HL-60 (cell line): ENCODE results near the gene HACD2.

Experiments used
- DNase-seq, 2 experiments: peaks; one replicate each; pipeline ENCODE4 v3.0.0-alpha.2; 2010 to 2020; ENCODE audit warnings: low read depth in 1 of 2, low spot score in 1 of 2
- H3K27ac ChIP-seq: fragments of 250-450 bp; sonication (Bioruptor Pico); replicated peaks from 2 replicates; pipeline ENCODE4 v1.5.1; 2020; ENCODE audit warnings: mild to moderate bottlenecking, moderate library complexity
- H3K27me3 ChIP-seq: fragments of 250-450 bp; sonication (Bioruptor Pico); 2 replicates; pipeline ENCODE4 v1.5.1; 2021; ENCODE audit warnings: mild to moderate bottlenecking, moderate library complexity; ENCODE audit not compliant: insufficient read depth, poor library complexity, severe bottlenecking
- H3K4me3 ChIP-seq: replicated peaks from 2 replicates; pipeline ENCODE4 v1.5.1; 2011; ENCODE audit warnings: mild to moderate bottlenecking, control low read depth, low read length; ENCODE audit not compliant: insufficient read depth
- GABPA ChIP-seq: IDR thresholded peaks from 2 replicates; pipeline ENCODE4 v1.6.1; 2012; ENCODE audit warnings: low read depth
- POLR2AphosphoS5 ChIP-seq: IDR thresholded peaks from 2 replicates; pipeline ENCODE4 v1.6.1; 2012; ENCODE audit warnings: low read depth
- REST ChIP-seq: IDR thresholded peaks from 2 replicates; pipeline ENCODE4 v1.6.1; 2012; ENCODE audit warnings: low read depth; ENCODE audit not compliant: insufficient replicate concordance
- SPI1 ChIP-seq: IDR thresholded peaks from 2 replicates; pipeline ENCODE4 v1.6.1; 2012; ENCODE audit warnings: low read depth, mild to moderate bottlenecking, borderline replicate concordance
- TF ChIP-seq, protein P1 (sequence below): IDR thresholded peaks from one replicate; pipeline ENCODE4 v1.5.1; 2011; ENCODE audit warnings: low read length, control low read depth, inconsistent platforms; ENCODE audit not compliant: insufficient read depth

The HACD2 gene

GRCh38 chr3:123511084-123511483 lies 73.8 kb downstream of the HACD2 start:
- TF ChIP-seq POLR2AphosphoS5, result no peak
- no peak for DNase-seq
- no peaks in the 10 kb centered on the region for H3K27me3 ChIP-seq

DNA sequence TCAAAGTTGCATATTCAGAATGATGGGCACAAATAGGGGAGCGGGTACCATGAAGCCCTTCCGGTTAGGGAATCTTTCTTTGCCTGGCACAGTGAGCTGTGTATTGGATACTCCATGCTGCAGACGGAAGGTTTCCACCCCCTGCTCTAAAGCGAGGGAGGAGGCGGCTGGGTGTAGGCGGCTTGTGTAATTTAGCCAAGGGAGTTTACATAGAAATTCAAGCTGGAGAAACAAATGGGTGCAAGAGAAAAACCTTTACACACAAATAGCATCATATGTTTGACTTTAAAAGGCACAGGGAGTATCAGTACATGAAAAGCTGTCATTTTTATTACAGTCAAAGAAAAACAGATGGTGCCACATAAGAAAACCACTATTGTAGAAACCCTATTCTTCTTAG lies 76.7 kb downstream of the HACD2 start:
- TF ChIP-seq SPI1, result no peak
- TF ChIP-seq GABPA, result no peak
- TF ChIP-seq, protein P1, sequence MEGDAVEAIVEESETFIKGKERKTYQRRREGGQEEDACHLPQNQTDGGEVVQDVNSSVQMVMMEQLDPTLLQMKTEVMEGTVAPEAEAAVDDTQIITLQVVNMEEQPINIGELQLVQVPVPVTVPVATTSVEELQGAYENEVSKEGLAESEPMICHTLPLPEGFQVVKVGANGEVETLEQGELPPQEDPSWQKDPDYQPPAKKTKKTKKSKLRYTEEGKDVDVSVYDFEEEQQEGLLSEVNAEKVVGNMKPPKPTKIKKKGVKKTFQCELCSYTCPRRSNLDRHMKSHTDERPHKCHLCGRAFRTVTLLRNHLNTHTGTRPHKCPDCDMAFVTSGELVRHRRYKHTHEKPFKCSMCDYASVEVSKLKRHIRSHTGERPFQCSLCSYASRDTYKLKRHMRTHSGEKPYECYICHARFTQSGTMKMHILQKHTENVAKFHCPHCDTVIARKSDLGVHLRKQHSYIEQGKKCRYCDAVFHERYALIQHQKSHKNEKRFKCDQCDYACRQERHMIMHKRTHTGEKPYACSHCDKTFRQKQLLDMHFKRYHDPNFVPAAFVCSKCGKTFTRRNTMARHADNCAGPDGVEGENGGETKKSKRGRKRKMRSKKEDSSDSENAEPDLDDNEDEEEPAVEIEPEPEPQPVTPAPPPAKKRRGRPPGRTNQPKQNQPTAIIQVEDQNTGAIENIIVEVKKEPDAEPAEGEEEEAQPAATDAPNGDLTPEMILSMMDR, result no peak
- Histone ChIP-seq H3K4me3 (no peak overlapping the region), H3K27ac (no peak overlapping the region), H3K27me3 (no peaks in the 10 kb centered on the region)
- DNase-seq, result no peak

More at GRCh38 chr3:123511084-123511483, 73.8 kb downstream of the HACD2 start:
- H3K4me3 ChIP-seq, result no peak overlapping the region
- H3K27ac ChIP-seq, result no peak overlapping the region

GRCh38 chr3:123505820-123506219 lies 79.0 kb downstream of the HACD2 start:
- no peak for DNase-seq
- TF ChIP-seq GABPA (no peak), POLR2AphosphoS5 (no peak), SPI1 (no peak)
- TF ChIP-seq, protein P1, result no peak
- no peak overlapping the region for H3K4me3 ChIP-seq
- H3K27ac ChIP-seq, result no peak overlapping the region
- no peaks in the 10 kb centered on the region for H3K27me3 ChIP-seq

DNA sequence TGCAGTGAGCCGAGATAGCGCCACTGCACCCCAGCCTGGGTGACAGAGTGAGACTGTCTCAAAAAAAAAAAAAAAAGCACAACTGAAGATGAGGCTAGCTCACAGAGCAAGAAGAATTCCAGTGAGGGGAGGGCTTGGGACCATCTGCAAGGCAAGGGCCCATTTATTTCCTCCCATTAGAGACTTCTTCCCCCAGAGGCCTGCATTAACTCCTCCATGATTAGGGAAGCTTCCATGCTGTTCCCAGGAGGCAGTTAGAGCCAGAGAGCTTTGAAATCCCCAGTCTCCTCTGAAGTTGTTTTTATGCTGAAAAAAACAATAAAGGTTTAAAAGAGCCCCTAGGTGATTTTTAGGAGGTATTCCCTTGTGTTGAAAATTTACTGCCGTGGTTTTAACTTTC lies 81.7 kb downstream of the HACD2 start:
- Histone ChIP-seq H3K4me3 (no peak overlapping the region), H3K27ac (no peak overlapping the region), H3K27me3 (no peaks in the 10 kb centered on the region)
- no peak for DNase-seq
- no peak for TF ChIP-seq REST
- TF ChIP-seq, protein P1, result no peak
- no peak for TF ChIP-seq SPI1
- TF ChIP-seq GABPA, result no peak
- no peak for TF ChIP-seq POLR2AphosphoS5

DNA sequence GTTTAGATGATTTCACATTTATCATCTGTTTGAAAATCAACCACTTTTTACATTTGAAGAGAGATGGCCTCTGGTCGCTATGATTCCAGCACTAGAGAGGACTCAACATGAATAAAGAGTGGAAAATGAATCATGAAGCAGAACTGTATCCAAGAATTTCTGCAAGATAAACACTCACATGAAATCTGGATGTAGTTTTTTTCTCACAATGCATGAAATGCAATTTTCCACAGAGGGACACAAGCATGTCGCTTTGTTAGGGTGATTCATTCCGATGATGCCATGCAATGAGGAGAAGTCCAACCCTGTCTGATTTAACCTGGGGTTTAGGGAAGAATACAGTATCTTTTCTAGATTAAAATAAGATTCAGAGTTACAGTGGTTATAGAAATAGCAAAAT lies 85.5 kb downstream of the HACD2 start:
- TF ChIP-seq REST (no peak), SPI1 (no peak), GABPA (no peak), POLR2AphosphoS5 (no peak)
- TF ChIP-seq, protein P1, result no peak
- H3K27ac ChIP-seq, result no peak overlapping the region
- DNase-seq, result no peak
- H3K27me3 ChIP-seq, result no peaks in the 10 kb centered on the region
- no peak overlapping the region for H3K4me3 ChIP-seq
